HCT116 (cell line): ENCODE results near the gene ETS1.

Experiments
- CEBPB ChIP-seq: IDR thresholded peaks from 2 replicates; pipeline ENCODE4 v1.6.1; 2012; ENCODE audit warnings: low read depth
- EZH2 ChIP-seq: fragments of 200-600 bp; sonication (generic); IDR thresholded peaks from 2 replicates; pipeline ENCODE4 v1.6.1; 2017; ENCODE audit warnings: antibody characterized with exemption, mixed run types
- EZH2phosphoT487 ChIP-seq: fragments of 200-600 bp; IDR thresholded peaks from 2 replicates; pipeline ENCODE4 v1.6.1; 2018; ENCODE audit warnings: antibody characterized with exemption, borderline replicate concordance
- POLR2A ChIP-seq: IDR thresholded peaks from 2 replicates; pipeline ENCODE4 v1.7.0; 2011; ENCODE audit warnings: borderline replicate concordance; ENCODE audit not compliant: insufficient read depth, insufficient read length; ENCODE audit errors: extremely low read depth
- REST ChIP-seq: IDR thresholded peaks from 2 replicates; pipeline ENCODE4 v1.6.1; 2012; ENCODE audit warnings: low read depth
- SIN3A ChIP-seq: IDR thresholded peaks from 2 replicates; pipeline ENCODE4 v1.6.1; 2012; ENCODE audit warnings: low read depth
- TCF7L2 ChIP-seq: IDR thresholded peaks from 2 replicates; pipeline ENCODE4 v1.7.0; 2011; ENCODE audit warnings: borderline replicate concordance, inconsistent platforms; ENCODE audit not compliant: insufficient read depth, insufficient read length; ENCODE audit errors: extremely low read depth
- YY1 ChIP-seq: IDR thresholded peaks from 2 replicates; pipeline ENCODE4 v1.6.1; 2011; ENCODE audit warnings: low read length, low read depth, moderate library complexity, mild to moderate bottlenecking; ENCODE audit not compliant: insufficient replicate concordance; ENCODE audit errors: extremely low read depth
- ZNF274 ChIP-seq: fragments of 200-500 bp; sonication (Bioruptor generic); IDR thresholded peaks from 2 replicates; pipeline ENCODE4 v1.6.1; 2014; ENCODE audit warnings: mild to moderate bottlenecking, low read depth, low read length, inconsistent platforms
- TF ChIP-seq, protein P1 (sequence below): IDR thresholded peaks from 2 replicates; pipeline ENCODE4 v1.6.1; 2012
- TF ChIP-seq, protein P2 (sequence below), 3 experiments: fragments of 200-600 bp in 1 of 3; sonication (generic) in 1 of 3; IDR thresholded peaks in 2 of 3; conservative IDR thresholded peaks in 1 of 3; 2 replicates each; pipeline ENCODE4 v1.5.1; 2012 to 2017; ENCODE audit warnings: low read depth in 2 of 3, low read length in 2 of 3, antibody characterized with exemption in 1 of 3, borderline replicate concordance in 1 of 3, control low read depth in 1 of 3, mild to moderate bottlenecking in 1 of 3, mixed read lengths in 1 of 3, mixed run types in 1 of 3, moderate library complexity in 1 of 3; ENCODE audit not compliant: insufficient read depth in 1 of 3

GRCh38 chr11:128563308-128563707, 24.1 kb downstream of the ETS1 start:
- TF ChIP-seq ZNF274 (no peak), POLR2A (no peak), TCF7L2 (no peak), YY1 (no peak), EZH2phosphoT487 (no peak), REST (no peak), SIN3A (no peak), CEBPB (no peak), EZH2 (no peak)
- TF ChIP-seq, protein P1, sequence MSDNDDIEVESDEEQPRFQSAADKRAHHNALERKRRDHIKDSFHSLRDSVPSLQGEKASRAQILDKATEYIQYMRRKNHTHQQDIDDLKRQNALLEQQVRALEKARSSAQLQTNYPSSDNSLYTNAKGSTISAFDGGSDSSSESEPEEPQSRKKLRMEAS: no peak
- TF ChIP-seq, protein P2, sequence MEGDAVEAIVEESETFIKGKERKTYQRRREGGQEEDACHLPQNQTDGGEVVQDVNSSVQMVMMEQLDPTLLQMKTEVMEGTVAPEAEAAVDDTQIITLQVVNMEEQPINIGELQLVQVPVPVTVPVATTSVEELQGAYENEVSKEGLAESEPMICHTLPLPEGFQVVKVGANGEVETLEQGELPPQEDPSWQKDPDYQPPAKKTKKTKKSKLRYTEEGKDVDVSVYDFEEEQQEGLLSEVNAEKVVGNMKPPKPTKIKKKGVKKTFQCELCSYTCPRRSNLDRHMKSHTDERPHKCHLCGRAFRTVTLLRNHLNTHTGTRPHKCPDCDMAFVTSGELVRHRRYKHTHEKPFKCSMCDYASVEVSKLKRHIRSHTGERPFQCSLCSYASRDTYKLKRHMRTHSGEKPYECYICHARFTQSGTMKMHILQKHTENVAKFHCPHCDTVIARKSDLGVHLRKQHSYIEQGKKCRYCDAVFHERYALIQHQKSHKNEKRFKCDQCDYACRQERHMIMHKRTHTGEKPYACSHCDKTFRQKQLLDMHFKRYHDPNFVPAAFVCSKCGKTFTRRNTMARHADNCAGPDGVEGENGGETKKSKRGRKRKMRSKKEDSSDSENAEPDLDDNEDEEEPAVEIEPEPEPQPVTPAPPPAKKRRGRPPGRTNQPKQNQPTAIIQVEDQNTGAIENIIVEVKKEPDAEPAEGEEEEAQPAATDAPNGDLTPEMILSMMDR (IDR thresholded peaks at IDR 0.05 in 2 of 3, conservative IDR thresholded peaks at IDR 0.05 in 1 of 3; ENCODE audit: borderline replicate concordance in 1 of 3, insufficient read depth in 1 of 3, low read depth in 2 of 3, low read length in 2 of 3): no peak
